NOMO-1 (cell line): Measurements from ENCODE around the gene MAB21L4.

Experiments used
- DNase-seq, 2 experiments: peaks; one replicate each; lab custom pipeline; 2025; ENCODE audit not compliant: unreplicated experiment in 2 of 2; lab: John Stamatoyannopoulos, UW

The MAB21L4 gene

GRCh38 chr2:240869109-240869955 lies 26.6 kb downstream of the MAB21L4 start:
- no peak for DNase-seq

- peak; percentile 35 to 54 for DNase-seq
Measured at GRCh38 chr2:240868286-240869108, 27.5 kb downstream of the MAB21L4 start, which contains the start of gene AGXT. Gene AGXT (plus strand): TSS chr2:240868824. CDS start chr2:240868866, 42 bp downstream.

- no peak for DNase-seq
Measured at GRCh38 chr2:240865391-240865790, 30.6 kb downstream of the MAB21L4 start.

- DNase-seq: no peak
Measured at GRCh38 chr2:240864475-240864874, 31.5 kb downstream of the MAB21L4 start.

- DNase-seq: no peak
Measured at GRCh38 chr2:240861547-240861946, 34.4 kb downstream of the MAB21L4 start.

GRCh38 chr2:240858871-240859270 lies 37.1 kb downstream of the MAB21L4 start:
- DNase-seq: no peak

- DNase-seq: no peak
Measured at GRCh38 chr2:240858321-240858720, 37.6 kb downstream of the MAB21L4 start.

- no peak for DNase-seq
Measured at GRCh38 chr2:240857039-240858008, 38.6 kb downstream of the MAB21L4 start.

- DNase-seq: no peak
Measured at GRCh38 chr2:240856151-240856980, 39.6 kb downstream of the MAB21L4 start.

- DNase-seq: no peak
Measured at GRCh38 chr2:240855670-240856069, 40.3 kb downstream of the MAB21L4 start.

- DNase-seq: no peak
Measured at GRCh38 chr2:240852671-240853314, 43.2 kb downstream of the MAB21L4 start.

- peak; percentile 51 to 57 for DNase-seq
Measured at GRCh38 chr2:240851078-240851991, 44.6 kb downstream of the MAB21L4 start.

GRCh38 chr2:240850756-240851077 lies 45.2 kb downstream of the MAB21L4 start:
- no peak for DNase-seq

- no peak for DNase-seq
Measured at GRCh38 chr2:240850026-240850425, 45.9 kb downstream of the MAB21L4 start.

- DNase-seq: no peak
Measured at GRCh38 chr2:240848900-240849680, 46.9 kb downstream of the MAB21L4 start.

- DNase-seq: no peak
Measured at GRCh38 chr2:240847817-240848216, 48.1 kb downstream of the MAB21L4 start.

GRCh38 chr2:240846873-240847595 lies 48.9 kb downstream of the MAB21L4 start:
- no peak for DNase-seq
